OCI-LY7 (cell line): Measurements from ENCODE around the gene ABR. TPM values are rescaled to one million over a fixed set of nuclear protein-coding genes. Genes with fewer than 3 reads are reported as not detected.
A peak's percentile ranks its signal among the peaks of the same experiment; 100 is the strongest.

ENCODE experiments used
- BruUV-seq: library from RNA; stranded (reverse); fragments of 400-500 nt; replicated peaks from 2 replicates; lab custom pipeline; 2021; lab: Mats Ljungman, UMichigan
- CTCF ChIA-PET: fragments of 300-600 bp; sonication (Branson Sonifier 250); formaldehyde crosslinking; loops from one replicate; lab custom pipeline; 2022; ENCODE audit warnings: antibody characterized with exemption; ENCODE audit not compliant: unreplicated experiment; lab: Charles Lee
- POLR2A ChIA-PET: fragments of 300-600 bp; sonication (Branson Sonifier 250); formaldehyde crosslinking; loops from one replicate; lab custom pipeline; 2022; ENCODE audit warnings: antibody characterized with exemption; lab: Charles Lee
- DNase-seq: peaks from one replicate; pipeline ENCODE4 v3.0.0-alpha.2; 2015; ENCODE audit warnings: low spot score
- H2AFZ ChIP-seq: fragments of 200-600 bp; sonication (generic), shearing (Covaris generic); 2 replicates; pipeline ENCODE4 v1.6.1; 2014; ENCODE audit warnings: mild to moderate bottlenecking, antibody characterized with exemption, low read length, moderate library complexity
- H3K27ac ChIP-seq: fragments of 200-600 bp; sonication (generic); 2 replicates; pipeline ENCODE4 v1.5.1; 2014; ENCODE audit warnings: mixed run types, low read depth, mild to moderate bottlenecking, moderate library complexity, low read length, inconsistent platforms; ENCODE audit not compliant: poor library complexity, severe bottlenecking
- H3K36me3 ChIP-seq: fragments of 200-600 bp; sonication (generic); 2 replicates; pipeline ENCODE4 v1.6.1; 2014; ENCODE audit warnings: mild to moderate bottlenecking, antibody characterized with exemption, low read length, moderate library complexity, mixed read lengths; ENCODE audit not compliant: insufficient read depth
- H3K4me1 ChIP-seq: fragments of 200-600 bp; sonication (generic); 2 replicates; pipeline ENCODE4 v1.5.1; 2014; ENCODE audit warnings: mild to moderate bottlenecking, low read length; ENCODE audit not compliant: insufficient read depth, poor library complexity, severe bottlenecking
- H3K4me2 ChIP-seq: fragments of 200-600 bp; sonication (generic); 2 replicates; pipeline ENCODE4 v1.6.1; 2014; ENCODE audit warnings: mild to moderate bottlenecking, low read length
- H3K4me3 ChIP-seq: fragments of 200-600 bp; sonication (generic); 2 replicates; pipeline ENCODE4 v1.5.1; 2014; ENCODE audit warnings: mild to moderate bottlenecking, low read depth, low read length; ENCODE audit not compliant: poor library complexity, severe bottlenecking
- H3K79me2 ChIP-seq: fragments of 200-600 bp; sonication (generic); 2 replicates; pipeline ENCODE4 v1.6.1; 2016; ENCODE audit warnings: low read depth, mild to moderate bottlenecking, low read length, moderate library complexity, mixed read lengths; ENCODE audit not compliant: insufficient read depth
- H3K9me2 ChIP-seq: fragments of 200-600 bp; sonication (generic); 2 replicates; pipeline ENCODE4 v1.6.1; 2016; ENCODE audit warnings: mild to moderate bottlenecking, low read length, mixed read lengths; ENCODE audit not compliant: insufficient read depth
- H3K9me3 ChIP-seq: fragments of 200-600 bp; sonication (generic); 2 replicates; pipeline ENCODE4 v1.6.1; 2014; ENCODE audit warnings: mild to moderate bottlenecking, mixed run types, low read length, mixed read lengths
- H4K20me1 ChIP-seq: fragments of 200-600 bp; sonication (generic); 2 replicates; pipeline ENCODE4 v1.6.1; 2014; ENCODE audit warnings: mild to moderate bottlenecking, antibody characterized with exemption, low read length, moderate library complexity, mixed read lengths; ENCODE audit not compliant: insufficient read depth
- CTCF ChIP-seq: fragments of 200-600 bp; sonication (generic); conservative IDR thresholded peaks from 2 replicates; pipeline ENCODE4 v1.5.1; 2014; ENCODE audit warnings: mild to moderate bottlenecking, antibody characterized with exemption, low read length, moderate library complexity, mixed read lengths
- EZH2phosphoT487 ChIP-seq: fragments of 200-600 bp; sonication (generic); IDR thresholded peaks from 2 replicates; pipeline ENCODE4 v1.6.1; 2018; ENCODE audit warnings: low read depth, borderline replicate concordance, mild to moderate bottlenecking, mixed run types, antibody characterized with exemption, low read length, moderate library complexity, mixed read lengths
- intact Hi-C: fragments of 100-400 bp; cut with micrococcal nuclease; formaldehyde crosslinking; loops from one replicate; pipeline ENCODE4 v1.10.0; 2022; ENCODE audit not compliant: unreplicated experiment
- total RNA-seq, 2 experiments: library from RNA; depleted of rRNA in 1 of 2; stranded (reverse); fragments of >200 nt in 1 of 2; shearing (Covaris generic) in 1 of 2; gene quantifications; 2 replicates each; pipeline ENCODE4 v1.2.3, GENCODE V29; 2014 to 2022

The ABR gene
- total RNA-seq, 2 experiments from 2014 or later: 164 to 181 TPM

- POLR2A ChIA-PET: interaction anchor here (1.1 to 3.1 kb wide), 2 partner anchors 11 to 13 kb away, joined by 3 to 20 read pairs; no protein-coding TSS in a partner anchor
- intact Hi-C loops: loop anchor here (5.0 kb wide), 1 partner anchor 189 kb away; the partner anchor contains the start of gene TIMM22
Observed at GRCh38 chr17:1186214-1186820, 6.5 kb upstream of the ABR start.

DNA sequence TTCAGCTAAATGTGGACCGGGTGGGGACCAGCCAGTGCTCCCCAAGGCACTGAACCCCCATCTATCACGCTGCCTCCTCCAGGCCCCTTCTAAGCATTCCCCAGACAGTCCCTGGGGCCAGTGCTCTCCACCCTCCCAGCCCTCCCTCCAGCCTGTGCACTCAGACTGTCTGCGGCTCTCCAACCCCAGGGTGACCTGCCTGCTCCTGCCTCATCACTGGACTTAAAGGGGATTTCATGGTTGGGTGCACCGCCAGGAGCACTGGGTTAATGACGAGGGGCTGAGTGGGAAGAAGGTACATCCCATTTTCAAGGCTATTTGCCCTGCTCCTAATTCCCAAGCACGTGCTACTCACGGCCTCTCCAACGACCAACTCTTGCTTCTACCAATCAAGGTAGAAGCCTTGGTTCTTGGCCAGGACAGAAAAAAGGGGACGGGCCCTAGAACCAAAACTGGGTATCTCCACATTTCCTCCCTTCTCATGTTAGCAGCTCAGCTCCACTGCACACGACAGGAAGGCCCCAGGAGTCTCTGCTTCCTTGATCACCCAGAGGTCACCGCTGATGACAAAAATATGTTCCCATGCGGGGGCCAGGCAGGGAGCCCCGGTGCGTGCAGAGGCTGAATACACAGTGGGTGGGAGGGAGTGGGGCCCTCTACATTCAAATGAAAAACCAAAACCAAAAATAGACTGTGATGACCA, 3.5 kb upstream of the ABR start:
- peak overlapping the region; percentile 96 for H3K4me2 ChIP-seq
- ChIA-PET POLR2A (interaction anchor here (1.0 to 3.2 kb wide), 2 partner anchors 17 to 45 kb away, joined by 3 to 13 read pairs; no protein-coding TSS in a partner anchor), CTCF (interaction anchor here (0.6 kb wide), 1 partner anchor 45 kb away, joined by 3 read pairs; no protein-coding TSS in a partner anchor)
- no peaks in the 10 kb centered on the region for H3K9me3 ChIP-seq
- H3K27ac ChIP-seq: peak overlapping the region; percentile 90
- H3K9me2 ChIP-seq: no peaks in the 10 kb centered on the region
- H3K4me1 ChIP-seq: peaks cover 78% of the 10 kb centered on the region
- peak; percentile 78 for DNase-seq
- H4K20me1 ChIP-seq: peaks cover 16% of the 10 kb centered on the region
- H2AFZ ChIP-seq: no peak overlapping the region
- intact Hi-C loops: no loop called here
- peaks cover 14% of the 10 kb centered on the region; the same call in 1 of the 2 replicates for H3K36me3 ChIP-seq
- TF ChIP-seq EZH2phosphoT487: no peak
- TF ChIP-seq CTCF: no peak
- peaks cover 56% of the 10 kb centered on the region for H3K79me2 ChIP-seq
- no TSS peak for BruUV-seq
- H3K4me3 ChIP-seq: peak overlapping the region; percentile 50

More at GRCh38 chr17:1186214-1186820, 6.5 kb upstream of the ABR start:
- CTCF ChIA-PET: no interaction called here
- Histone ChIP-seq H3K79me2 (peaks cover 55% of the 10 kb centered on the region), H3K36me3 (peaks cover 14% of the 10 kb centered on the region; the same call in 1 of the 2 replicates), H4K20me1 (peaks cover 4% of the 10 kb centered on the region; the same call in 1 of the 2 replicates), H2AFZ (no peak overlapping the region), H3K4me2 (peak overlapping the region; percentile 45; the same call in 1 of the 2 replicates), H3K27ac (no peak overlapping the region), H3K4me1 (peaks cover 79% of the 10 kb centered on the region), H3K9me3 (no peaks in the 10 kb centered on the region), H3K9me2 (no peaks in the 10 kb centered on the region), H3K4me3 (no peak overlapping the region)
- no peak for TF ChIP-seq CTCF
- no peak for TF ChIP-seq EZH2phosphoT487
- no peak for DNase-seq
- BruUV-seq: no TSS peak
